ENCODE results near the gene NPBWR2.

DNA sequence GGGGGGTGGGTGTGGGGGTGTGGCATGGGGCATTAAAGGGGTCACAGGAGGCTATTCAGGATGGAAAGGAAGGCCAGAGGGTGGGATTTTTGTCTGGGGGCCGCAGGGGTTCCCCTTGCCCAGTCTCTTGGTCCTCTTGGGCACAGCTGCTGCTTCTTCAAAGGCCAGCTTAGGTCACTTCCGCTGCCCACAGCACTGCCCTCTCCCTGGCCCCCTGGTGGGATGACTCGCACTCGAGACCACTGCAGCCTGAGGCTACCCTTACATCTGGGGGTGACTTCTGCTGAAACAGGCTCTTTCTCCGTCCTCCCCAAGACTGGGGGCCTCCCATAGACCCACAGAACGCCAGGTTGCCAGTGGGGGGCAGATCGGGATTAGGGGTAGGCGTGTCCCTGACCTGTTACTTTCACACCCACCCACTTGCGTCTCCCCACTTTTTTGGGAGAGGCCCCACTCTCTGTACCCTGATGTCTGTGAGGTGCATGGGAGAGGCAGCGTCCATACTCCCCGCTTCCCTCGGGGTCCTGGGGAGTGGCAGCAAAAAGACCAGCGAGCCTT lies 24.5 kb downstream of the NPBWR2 start:
- TF ChIP-seq CTCF (IDR thresholded peaks at IDR 0.05; ENCODE audit: poor library complexity, severe bottlenecking) (no peak), EP300 (conservative IDR thresholded peaks at IDR 0.05; ENCODE audit: poor library complexity, severe bottlenecking) (no peak), POLR2AphosphoS5 (IDR thresholded peaks at IDR 0.05) (no peak), EZH2 (IDR thresholded peaks at IDR 0.05; ENCODE audit: borderline replicate concordance, insufficient read depth, low read length, poor library complexity, severe bottlenecking) (no peak), RAD21 (conservative IDR thresholded peaks at IDR 0.05) (no peak)
- TF ChIP-seq, protein P1, sequence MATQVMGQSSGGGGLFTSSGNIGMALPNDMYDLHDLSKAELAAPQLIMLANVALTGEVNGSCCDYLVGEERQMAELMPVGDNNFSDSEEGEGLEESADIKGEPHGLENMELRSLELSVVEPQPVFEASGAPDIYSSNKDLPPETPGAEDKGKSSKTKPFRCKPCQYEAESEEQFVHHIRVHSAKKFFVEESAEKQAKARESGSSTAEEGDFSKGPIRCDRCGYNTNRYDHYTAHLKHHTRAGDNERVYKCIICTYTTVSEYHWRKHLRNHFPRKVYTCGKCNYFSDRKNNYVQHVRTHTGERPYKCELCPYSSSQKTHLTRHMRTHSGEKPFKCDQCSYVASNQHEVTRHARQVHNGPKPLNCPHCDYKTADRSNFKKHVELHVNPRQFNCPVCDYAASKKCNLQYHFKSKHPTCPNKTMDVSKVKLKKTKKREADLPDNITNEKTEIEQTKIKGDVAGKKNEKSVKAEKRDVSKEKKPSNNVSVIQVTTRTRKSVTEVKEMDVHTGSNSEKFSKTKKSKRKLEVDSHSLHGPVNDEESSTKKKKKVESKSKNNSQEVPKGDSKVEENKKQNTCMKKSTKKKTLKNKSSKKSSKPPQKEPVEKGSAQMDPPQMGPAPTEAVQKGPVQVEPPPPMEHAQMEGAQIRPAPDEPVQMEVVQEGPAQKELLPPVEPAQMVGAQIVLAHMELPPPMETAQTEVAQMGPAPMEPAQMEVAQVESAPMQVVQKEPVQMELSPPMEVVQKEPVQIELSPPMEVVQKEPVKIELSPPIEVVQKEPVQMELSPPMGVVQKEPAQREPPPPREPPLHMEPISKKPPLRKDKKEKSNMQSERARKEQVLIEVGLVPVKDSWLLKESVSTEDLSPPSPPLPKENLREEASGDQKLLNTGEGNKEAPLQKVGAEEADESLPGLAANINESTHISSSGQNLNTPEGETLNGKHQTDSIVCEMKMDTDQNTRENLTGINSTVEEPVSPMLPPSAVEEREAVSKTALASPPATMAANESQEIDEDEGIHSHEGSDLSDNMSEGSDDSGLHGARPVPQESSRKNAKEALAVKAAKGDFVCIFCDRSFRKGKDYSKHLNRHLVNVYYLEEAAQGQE (IDR thresholded peaks at IDR 0.05; ENCODE audit: borderline replicate concordance) = no peak

Data from neural cell (in vitro differentiated cells).